Hippocampal formation (tissue), 2 donors: ENCODE data around the gene ABCA1.
"Not testable (repeated sequence)": the region's sequence is repeated elsewhere in the genome, so short reads cannot be mapped to it uniquely, and the experiment has no call there.

Source experiments
- DNase-seq, 2 donors: peaks; one replicate each; lab custom pipeline; 2025; lab: John Stamatoyannopoulos, UW

The ABCA1 gene

DNA sequence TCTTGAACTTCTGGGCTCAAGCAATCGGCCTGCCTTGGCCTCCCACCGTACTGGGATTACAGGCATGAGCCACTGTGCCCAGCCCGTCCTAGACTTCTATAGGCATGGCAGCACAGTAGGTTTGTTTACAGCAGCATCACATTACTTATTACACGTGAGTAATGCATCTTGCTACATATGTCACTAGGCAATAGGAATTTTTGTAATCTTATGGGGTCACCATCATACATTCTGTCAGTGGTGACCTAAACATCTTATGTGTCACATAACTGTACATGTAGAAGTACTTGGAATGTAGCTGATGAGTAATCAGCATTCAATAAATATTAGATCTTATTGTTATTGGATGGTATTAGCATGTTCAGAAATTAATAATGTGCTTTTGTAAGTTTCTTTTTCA, 22.9 kb upstream of the ABCA1 start:
- no peak for DNase-seq

GRCh38 chr9:104948277-104948676, 20.3 kb upstream of the ABCA1 start:
- DNase-seq: no peak

GRCh38 chr9:104944871-104945270, 16.9 kb upstream of the ABCA1 start:
- no peak for DNase-seq

- DNase-seq: no peak
These were observed 16.4 kb upstream of the ABCA1 start for GRCh38 chr9:104944356-104944755.

GRCh38 chr9:104941597-104941996, 13.6 kb upstream of the ABCA1 start:
- DNase-seq: no peak

- no peak for DNase-seq
These were observed 8.3 kb upstream of the ABCA1 start for GRCh38 chr9:104936291-104936690.

- not testable (repeated sequence) for DNase-seq
These were observed 7.5 kb upstream of the ABCA1 start for GRCh38 chr9:104935501-104935810.

GRCh38 chr9:104934691-104935500, 6.9 kb upstream of the ABCA1 start:
- no peak for DNase-seq

- not testable (repeated sequence) for DNase-seq
These were observed 5.1 kb upstream of the ABCA1 start for GRCh38 chr9:104933091-104933490.

- DNase-seq: no peak
These were observed 3.3 kb upstream of the ABCA1 start for GRCh38 chr9:104931256-104931655.

GRCh38 chr9:104927216-104927911, 591 bp downstream of the ABCA1 start:
- DNase-seq: peak in 1 of 2 donors; percentile 48

- DNase-seq: no peak
These were observed 4.2 kb downstream of the ABCA1 start for GRCh38 chr9:104923740-104924139.

DNA sequence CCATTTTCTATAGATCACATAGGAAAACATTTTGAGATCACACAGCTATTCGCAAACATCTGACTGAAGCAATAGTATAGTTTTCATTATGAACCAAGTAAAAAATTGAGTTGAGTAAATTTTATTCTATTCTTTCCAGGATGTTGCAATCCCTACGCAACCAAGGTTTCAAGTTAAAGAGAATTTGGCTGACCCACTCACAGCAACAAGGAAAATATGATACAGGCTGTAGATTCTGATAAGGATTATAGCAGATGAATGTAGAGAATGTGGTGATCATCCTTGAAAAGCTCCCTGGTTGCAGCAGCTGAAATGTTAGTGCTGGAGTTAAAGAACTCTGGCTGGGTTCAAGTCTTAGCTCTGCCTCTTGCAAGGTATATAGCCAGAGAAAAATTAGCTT, 4.7 kb downstream of the ABCA1 start:
- no peak for DNase-seq

- DNase-seq: not testable (repeated sequence)
These were observed 5.2 kb downstream of the ABCA1 start for GRCh38 chr9:104922748-104923147.

DNA sequence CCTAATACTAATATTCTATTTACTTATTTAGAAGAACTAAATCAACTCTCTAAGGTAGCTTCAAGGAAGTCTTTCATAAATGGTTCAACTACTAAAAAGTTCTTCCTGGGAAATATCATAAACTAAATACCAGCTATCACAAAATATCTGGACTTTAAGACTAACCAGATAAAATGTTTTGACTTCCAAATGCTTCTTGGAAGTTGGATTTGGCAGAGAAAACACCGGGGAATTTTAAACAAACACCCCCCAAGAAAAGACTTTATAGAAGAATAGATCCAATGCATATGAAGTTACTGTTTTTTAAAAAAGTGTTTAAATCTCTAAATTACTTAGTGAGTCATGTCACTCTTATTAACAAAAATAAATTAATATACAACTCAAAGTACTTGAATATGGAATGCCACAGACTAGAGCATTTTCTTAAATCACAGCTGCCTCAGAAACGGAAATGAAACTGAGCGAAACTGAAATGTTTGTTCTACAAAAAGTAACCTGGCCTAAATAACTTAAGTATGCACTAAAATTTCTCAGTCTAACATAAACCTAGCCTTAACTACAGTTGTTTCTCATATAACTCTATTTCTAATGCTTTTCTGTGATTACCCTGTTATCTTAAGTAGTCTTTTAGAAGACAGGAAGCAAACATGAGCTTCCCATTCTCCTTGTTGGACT, 6.8 kb downstream of the ABCA1 start:
- DNase-seq: no peak

GRCh38 chr9:104915753-104916152, 12.2 kb downstream of the ABCA1 start:
- no peak for DNase-seq

GRCh38 chr9:104915049-104915448, 12.9 kb downstream of the ABCA1 start:
- no peak for DNase-seq

- no peak for DNase-seq
These were observed 13.5 kb downstream of the ABCA1 start for GRCh38 chr9:104914466-104914865.

- no peak for DNase-seq
These were observed 15.3 kb downstream of the ABCA1 start for GRCh38 chr9:104912606-104913005.

DNA sequence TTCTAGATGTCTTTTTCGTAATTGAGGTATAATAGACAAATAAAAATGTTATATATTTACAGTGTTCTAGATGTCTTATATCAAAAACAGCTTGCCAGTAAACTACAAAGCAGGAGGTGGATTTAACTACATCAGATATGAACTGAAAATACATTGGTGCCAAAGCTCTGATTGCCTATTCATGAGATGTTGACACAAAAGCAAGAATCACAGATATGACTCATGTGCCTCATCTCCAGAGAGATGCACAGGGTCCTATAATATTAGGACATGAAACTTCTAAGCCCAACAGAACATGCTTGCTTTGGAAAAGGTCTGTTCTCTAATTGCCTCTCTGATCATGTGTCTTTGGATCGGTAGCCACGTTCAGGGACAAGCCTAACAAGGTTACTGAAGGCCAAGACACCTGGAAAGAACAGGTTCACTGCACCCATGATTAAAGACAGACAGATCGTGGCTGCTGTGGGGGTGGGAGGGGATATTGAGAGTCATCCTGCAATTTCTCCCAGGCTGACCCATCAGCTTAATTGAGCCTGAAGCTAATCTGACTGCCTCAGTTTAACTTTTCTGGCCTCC, 16.8 kb downstream of the ABCA1 start:
- no peak for DNase-seq

DNA sequence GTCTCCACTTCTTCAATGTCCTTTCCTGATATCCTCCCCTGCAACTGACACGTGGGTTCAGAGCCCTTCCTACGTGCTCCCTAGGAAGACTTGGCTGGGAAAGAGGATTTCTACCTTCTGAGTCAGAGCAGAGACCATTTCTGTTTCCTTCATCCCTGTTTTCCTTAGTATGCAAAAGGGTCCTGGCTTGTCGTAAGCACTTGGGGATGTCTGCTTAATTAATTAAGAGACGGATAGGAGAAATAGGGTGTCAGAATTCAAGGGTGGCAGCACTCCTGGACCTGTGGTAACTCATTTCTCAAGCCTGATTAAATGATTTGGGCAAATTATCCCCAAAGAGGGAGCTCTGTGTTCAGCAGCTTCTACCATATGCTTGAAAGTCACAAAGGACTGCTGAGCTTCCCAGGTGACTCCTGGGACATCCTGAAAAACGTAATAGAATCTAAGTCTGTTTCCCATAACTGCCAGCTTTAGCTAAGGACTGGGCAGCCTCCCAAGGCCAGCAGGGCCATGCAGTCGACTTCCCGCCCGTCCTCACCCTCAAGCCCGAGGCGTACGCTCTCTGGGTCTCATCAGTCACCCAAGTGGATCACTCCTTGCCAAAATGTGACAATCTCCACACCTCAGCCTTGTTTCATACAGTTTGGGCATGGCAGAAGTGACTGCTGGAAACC, 20.5 kb downstream of the ABCA1 start:
- no peak for DNase-seq
